GM12865 (cell line): ENCODE results near the gene ARHGEF18.

Source experiments
- DNase-seq: peaks from one replicate; pipeline ENCODE4 v3.0.0; 2010; ENCODE audit warnings: low read depth
- H3K4me3 ChIP-seq: 2 replicates; pipeline ENCODE4 v1.5.1; 2011; ENCODE audit warnings: mild to moderate bottlenecking, low read depth, low read length, control low read depth
- CTCF ChIP-seq: IDR thresholded peaks from 2 replicates; pipeline ENCODE4 v1.5.1; 2011; ENCODE audit warnings: low read length, control low read depth, low read depth, inconsistent platforms; ENCODE audit not compliant: insufficient read depth; ENCODE audit errors: missing control alignments

ARHGEF18 gene

GRCh38 chr19:7349231-7349591 is 474 bp downstream of the ARHGEF18 start:
- DNase-seq: peak; percentile 67
- peak overlapping the region; percentile 71 for H3K4me3 ChIP-seq
- TF ChIP-seq CTCF: no peak

- TF ChIP-seq CTCF: no peak
- DNase-seq: peak; percentile 79
- H3K4me3 ChIP-seq: peak overlapping the region; percentile 71
Measured at GRCh38 chr19:7349961-7350711, 1.4 kb downstream of the ARHGEF18 start.

- DNase-seq: no peak
- no peak overlapping the region for H3K4me3 ChIP-seq
- no peak for TF ChIP-seq CTCF
Measured at GRCh38 chr19:7351861-7352260, 3.1 kb downstream of the ARHGEF18 start.

GRCh38 chr19:7355151-7355820 is 6.5 kb downstream of the ARHGEF18 start:
- no peak for TF ChIP-seq CTCF
- DNase-seq: no peak
- H3K4me3 ChIP-seq: no peak overlapping the region

- TF ChIP-seq CTCF: no peak
- no peak overlapping the region for H3K4me3 ChIP-seq
- no peak for DNase-seq
Measured at GRCh38 chr19:7355871-7356270, 7.1 kb downstream of the ARHGEF18 start.

GRCh38 chr19:7356899-7357627 is 8.3 kb downstream of the ARHGEF18 start:
- no peak for TF ChIP-seq CTCF
- no peak for DNase-seq

More at GRCh38 chr19:7356899-7357627, 8.3 kb downstream of the ARHGEF18 start:
- H3K4me3 ChIP-seq: no peak overlapping the region
